ENCODE results near the gene CCDC57. TPM values are rescaled to one million over a fixed set of nuclear protein-coding genes. Genes with fewer than 3 reads are reported as not detected.

CCDC57 gene
- total and polyA plus RNA-seq, 2 of the 8 experiments (the other 6 are each of a cell fraction or from before 2014, with no cell fraction given), result 8.4 to 12.9 TPM

DNA sequence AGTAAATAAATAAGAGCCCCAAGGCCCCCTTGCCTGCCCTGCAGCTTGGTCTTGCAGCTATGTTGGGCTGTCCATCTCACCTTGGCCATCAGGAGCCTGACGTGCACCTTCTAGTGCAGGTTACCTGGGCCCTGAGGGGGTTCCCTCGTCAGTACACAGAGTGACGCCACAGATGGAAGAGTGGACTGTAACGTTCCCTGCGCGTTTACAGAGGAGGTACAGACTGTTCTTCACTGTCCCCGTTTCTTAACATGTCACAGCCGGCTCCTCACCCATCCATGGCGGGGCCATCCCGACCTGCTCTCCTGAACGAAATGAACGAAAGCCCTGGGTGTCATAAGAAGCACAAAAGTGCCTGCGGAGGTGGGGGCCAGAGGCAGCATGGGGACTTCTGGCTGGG, 98.7 kb downstream of the CCDC57 start:
- Histone ChIP-seq H3K4ac (replicated peaks; ENCODE audit: insufficient read length, low read depth, low read length) (no peak overlapping the region), H3K56ac (replicated peaks; ENCODE audit: insufficient read length, low read depth, low read length) (no peak overlapping the region), H3K27me3 (replicated peaks in 1 of 4; ENCODE audit: control insufficient read depth in 3 of 4, extremely low read depth in 1 of 4, insufficient read depth in 3 of 4, low read length in 3 of 4) (peaks cover 0 to 4% (median 0%) of the 10 kb centered on the region in 4 experiments; a peak in 2 of 7 replicates), H3K4me3 (ENCODE audit: extremely low read depth in 1 of 4, insufficient read depth in 2 of 4, low read depth in 3 of 4, low read length in 4 of 4) (no peak overlapping the region), H2BK20ac (ENCODE audit: low read length) (no peak overlapping the region), H3K23me2 (ENCODE audit: low read depth, low read length) (0 out of 2 replicates have a peak, but pooled peaks cover 2% of the 10 kb centered on the region), H3K79me1 (ENCODE audit: low read depth, low read length) (no peaks in the 10 kb centered on the region), H2AFZ (ENCODE audit: low read length) (no peak overlapping the region), H2BK5ac (ENCODE audit: low read depth, low read length) (no peak overlapping the region), H3K9ac (replicated peaks in 1 of 4; ENCODE audit: extremely low read depth in 1 of 4, low read depth in 3 of 4, low read length in 3 of 4) (no peak overlapping the region), H3K9me3 (ENCODE audit: insufficient read depth in 2 of 2, low read depth in 1 of 2, low read length in 1 of 2) (no peaks in the 10 kb centered on the region), H3K79me2 (ENCODE audit: control insufficient read depth in 1 of 2, insufficient read depth in 2 of 2, low read length in 2 of 2) (no peaks in the 10 kb centered on the region), H3K14ac (ENCODE audit: insufficient read length) (no peak overlapping the region), H4K20me1 (replicated peaks in 1 of 2; ENCODE audit: control insufficient read depth in 1 of 2, insufficient read depth in 2 of 2, low read length in 2 of 2) (peaks cover 3 to 6% of the 10 kb centered on the region in 2 experiments), H3K27ac (ENCODE audit: low read depth, low read length) (no peak overlapping the region), H4K5ac (ENCODE audit: insufficient read length, low read depth, low read length) (no peak overlapping the region), H4K91ac (replicated peaks; ENCODE audit: insufficient read length, low read length) (no peak overlapping the region), H2AK5ac (ENCODE audit: low read depth, low read length) (no peak overlapping the region), H2BK15ac (ENCODE audit: low read length) (no peak overlapping the region), H3K23ac (ENCODE audit: insufficient read length) (no peak overlapping the region), H2BK120ac (replicated peaks; ENCODE audit: low read depth, low read length) (no peak overlapping the region), H3K4me2 (ENCODE audit: insufficient read depth in 1 of 2, low read depth in 2 of 2, low read length in 2 of 2) (no peak overlapping the region), H3K4me1 (replicated peaks in 1 of 4; ENCODE audit: control insufficient read depth in 3 of 4, insufficient read depth in 4 of 4, low read length in 3 of 4) (peaks cover 0 to 8% (median 2%) of the 10 kb centered on the region in 4 experiments; a peak in 3 of 7 replicates), H3K18ac (ENCODE audit: extremely low read depth, low read length) (no peak overlapping the region), H2BK12ac (ENCODE audit: low read depth, low read length) (no peak overlapping the region), H4K8ac (ENCODE audit: extremely low read depth, insufficient read depth, low read length) (no peak overlapping the region), H3K36me3 (ENCODE audit: control insufficient read depth in 2 of 4, insufficient read depth in 4 of 4, low read length in 3 of 4) (no peaks in the 10 kb centered on the region)
- no peak for TF ChIP-seq KDM1A (IDR thresholded peaks at IDR 0.05; ENCODE audit: borderline replicate concordance, low read length)
- no peak for TF ChIP-seq RFX5 (IDR thresholded peaks at IDR 0.05; ENCODE audit: borderline replicate concordance, low read depth, low read length)
- TF ChIP-seq, protein P1, sequence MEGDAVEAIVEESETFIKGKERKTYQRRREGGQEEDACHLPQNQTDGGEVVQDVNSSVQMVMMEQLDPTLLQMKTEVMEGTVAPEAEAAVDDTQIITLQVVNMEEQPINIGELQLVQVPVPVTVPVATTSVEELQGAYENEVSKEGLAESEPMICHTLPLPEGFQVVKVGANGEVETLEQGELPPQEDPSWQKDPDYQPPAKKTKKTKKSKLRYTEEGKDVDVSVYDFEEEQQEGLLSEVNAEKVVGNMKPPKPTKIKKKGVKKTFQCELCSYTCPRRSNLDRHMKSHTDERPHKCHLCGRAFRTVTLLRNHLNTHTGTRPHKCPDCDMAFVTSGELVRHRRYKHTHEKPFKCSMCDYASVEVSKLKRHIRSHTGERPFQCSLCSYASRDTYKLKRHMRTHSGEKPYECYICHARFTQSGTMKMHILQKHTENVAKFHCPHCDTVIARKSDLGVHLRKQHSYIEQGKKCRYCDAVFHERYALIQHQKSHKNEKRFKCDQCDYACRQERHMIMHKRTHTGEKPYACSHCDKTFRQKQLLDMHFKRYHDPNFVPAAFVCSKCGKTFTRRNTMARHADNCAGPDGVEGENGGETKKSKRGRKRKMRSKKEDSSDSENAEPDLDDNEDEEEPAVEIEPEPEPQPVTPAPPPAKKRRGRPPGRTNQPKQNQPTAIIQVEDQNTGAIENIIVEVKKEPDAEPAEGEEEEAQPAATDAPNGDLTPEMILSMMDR (IDR thresholded peaks at IDR 0.05; ENCODE audit: control extremely low read depth in 1 of 3, insufficient read depth in 1 of 3, low read depth in 1 of 3, low read length in 3 of 3), result no peak
- TF ChIP-seq RAD21 (IDR thresholded peaks at IDR 0.05 in 1 of 2, conservative IDR thresholded peaks at IDR 0.05 in 1 of 2; ENCODE audit: low read depth in 2 of 2, low read length in 2 of 2), result no peak
- DNase-seq (ENCODE audit: low read depth in 1 of 2, low spot score in 2 of 2), result no peak
- FAIRE-seq, result no peak
- WGBS, 2 experiments (ENCODE audit: extremely low coverage in 1 of 2, insufficient coverage in 1 of 2, insufficient read length in 1 of 2, insufficient replicate concordance in 2 of 2, low coverage in 1 of 2, low lambda C conversion rate in 2 of 2, missing lambda C conversion rate in 1 of 2), result 92% methylated on average over 13 of the region's 13 CpGs; no CpG with 5 or more reads in 1 of the 2 experiments
- ChIA-PET CTCF (ENCODE audit: partially characterized antibody) (interaction anchor here (0.7 to 10.5 kb wide), 10 partner anchors 10 to 84 kb away, joined by 3 to 61 read pairs (median 4); partner anchors contain the start of gene FASN), POLR2A (ENCODE audit: partially characterized antibody) (no interaction called here)
